ENCODE results near the gene ZNF48.

ZNF48 gene

DNA sequence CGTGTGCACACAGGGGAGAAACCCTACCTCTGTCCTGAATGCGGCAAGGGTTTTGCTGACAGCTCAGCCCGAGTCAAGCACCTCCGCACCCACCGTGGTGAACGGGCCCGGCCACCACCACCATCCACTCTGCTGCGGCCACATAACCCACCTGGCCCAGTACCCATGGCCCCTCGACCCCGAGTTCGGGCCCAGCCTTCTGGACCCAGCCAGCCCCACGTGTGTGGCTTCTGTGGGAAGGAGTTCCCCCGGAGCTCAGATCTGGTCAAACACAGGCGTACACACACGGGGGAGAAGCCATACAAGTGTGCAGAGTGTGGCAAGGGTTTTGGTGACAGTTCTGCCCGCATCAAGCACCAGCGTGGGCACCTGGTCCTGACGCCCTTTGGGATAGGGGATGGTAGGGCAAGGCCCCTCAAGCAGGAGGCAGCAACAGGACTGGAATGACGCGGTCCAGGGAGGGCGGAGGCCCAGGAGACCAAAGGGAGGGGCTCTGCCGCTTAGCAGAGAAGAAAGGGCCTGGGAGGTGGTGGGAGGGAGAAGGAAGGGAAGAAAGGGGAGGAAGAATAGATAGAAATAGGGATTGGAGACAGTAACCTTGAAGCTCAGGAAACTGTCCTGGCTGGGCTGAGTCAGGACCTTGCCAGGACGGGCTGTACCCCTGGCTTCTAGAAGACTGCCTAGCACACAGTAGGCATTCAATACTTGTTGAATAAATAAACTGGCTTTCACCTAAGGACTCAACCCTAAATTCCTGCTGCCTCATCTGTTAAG, 3.6 kb downstream of the ZNF48 start:
- H3K4me3 ChIP-seq (ENCODE audit: low read depth, low read length) = no peak overlapping the region
- TF ChIP-seq, protein P1, sequence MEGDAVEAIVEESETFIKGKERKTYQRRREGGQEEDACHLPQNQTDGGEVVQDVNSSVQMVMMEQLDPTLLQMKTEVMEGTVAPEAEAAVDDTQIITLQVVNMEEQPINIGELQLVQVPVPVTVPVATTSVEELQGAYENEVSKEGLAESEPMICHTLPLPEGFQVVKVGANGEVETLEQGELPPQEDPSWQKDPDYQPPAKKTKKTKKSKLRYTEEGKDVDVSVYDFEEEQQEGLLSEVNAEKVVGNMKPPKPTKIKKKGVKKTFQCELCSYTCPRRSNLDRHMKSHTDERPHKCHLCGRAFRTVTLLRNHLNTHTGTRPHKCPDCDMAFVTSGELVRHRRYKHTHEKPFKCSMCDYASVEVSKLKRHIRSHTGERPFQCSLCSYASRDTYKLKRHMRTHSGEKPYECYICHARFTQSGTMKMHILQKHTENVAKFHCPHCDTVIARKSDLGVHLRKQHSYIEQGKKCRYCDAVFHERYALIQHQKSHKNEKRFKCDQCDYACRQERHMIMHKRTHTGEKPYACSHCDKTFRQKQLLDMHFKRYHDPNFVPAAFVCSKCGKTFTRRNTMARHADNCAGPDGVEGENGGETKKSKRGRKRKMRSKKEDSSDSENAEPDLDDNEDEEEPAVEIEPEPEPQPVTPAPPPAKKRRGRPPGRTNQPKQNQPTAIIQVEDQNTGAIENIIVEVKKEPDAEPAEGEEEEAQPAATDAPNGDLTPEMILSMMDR (IDR thresholded peaks at IDR 0.05; ENCODE audit: low read depth, low read length, missing control alignments) = no peak
- DNase-seq (ENCODE audit: low read depth) = no peak

DNA sequence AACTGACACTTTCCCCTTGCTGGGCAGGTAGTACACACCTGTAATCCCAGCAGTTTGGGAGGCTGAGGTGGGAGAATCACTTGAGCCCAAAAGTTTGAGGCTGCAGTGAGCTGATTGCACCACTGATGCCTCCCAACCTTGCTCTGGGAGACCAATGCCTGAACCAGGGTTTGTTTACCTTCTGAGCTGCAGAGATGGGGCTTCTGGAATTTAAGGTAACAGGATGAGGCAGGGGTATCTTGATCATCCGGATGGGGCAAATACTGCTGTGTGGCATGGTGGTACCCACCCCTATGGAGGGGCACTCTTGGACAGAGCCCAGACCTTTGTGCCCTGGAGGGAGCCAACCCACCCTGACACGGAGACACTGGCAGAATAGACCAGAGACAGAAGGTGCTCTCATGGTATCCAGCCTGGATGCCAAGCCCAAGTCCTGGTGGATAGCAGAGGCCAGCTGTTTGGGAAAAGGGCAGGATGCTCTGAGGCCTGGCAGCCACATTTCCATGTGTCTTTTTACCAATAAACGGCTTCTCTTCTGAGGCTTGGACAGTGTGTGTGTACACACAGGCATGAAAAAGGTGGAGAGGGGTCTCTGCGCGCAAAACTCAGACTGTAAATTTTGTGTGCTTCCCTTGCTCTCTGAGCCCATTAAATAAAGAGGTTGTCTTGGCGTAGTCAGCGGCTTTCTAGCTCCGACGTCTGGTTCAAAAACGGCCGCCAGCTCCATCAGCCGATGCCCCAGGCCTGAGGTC, 4.4 kb downstream of the ZNF48 start:
- peak overlapping the region; percentile 57 for H3K4me3 ChIP-seq (ENCODE audit: low read depth, low read length)
- TF ChIP-seq, protein P1 (IDR thresholded peaks at IDR 0.05; ENCODE audit: low read depth, low read length, missing control alignments) = no peak
- DNase-seq (ENCODE audit: low read depth) = no peak

DNA sequence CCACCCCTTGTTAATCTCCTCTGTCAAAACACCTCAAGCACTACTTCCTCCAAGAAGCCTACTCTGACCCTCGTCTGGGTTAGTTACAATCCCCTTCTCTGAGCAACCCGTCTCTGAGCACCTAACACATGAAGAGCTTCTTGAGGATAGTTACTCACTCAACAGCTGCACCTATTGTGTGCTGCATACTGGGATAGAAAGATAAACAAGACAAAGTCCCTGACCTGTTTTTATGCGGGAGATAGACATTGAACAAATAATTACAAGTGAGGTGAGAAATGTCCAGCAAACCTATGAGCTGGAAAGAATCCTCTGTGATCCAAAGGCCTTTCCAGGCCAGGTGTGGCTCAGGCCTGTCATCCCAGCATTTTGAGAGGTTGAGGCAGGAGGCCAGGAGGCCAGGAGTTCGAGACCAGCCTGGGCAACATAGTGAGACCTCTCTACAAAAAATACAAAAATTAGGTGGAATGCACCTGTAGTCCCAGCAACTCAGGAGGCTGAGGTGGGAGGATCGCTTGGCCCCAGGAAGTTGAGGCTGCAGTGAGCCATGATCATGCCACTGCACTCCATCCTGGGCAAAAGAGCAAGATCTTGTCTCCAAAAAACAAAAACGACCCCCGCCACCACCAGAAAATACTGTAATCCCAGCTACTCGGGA, 6.7 kb downstream of the ZNF48 start:
- TF ChIP-seq, protein P1 (IDR thresholded peaks at IDR 0.05; ENCODE audit: low read depth, low read length, missing control alignments) = no peak
- DNase-seq (ENCODE audit: low read depth) = no peak
- no peak overlapping the region for H3K4me3 ChIP-seq (ENCODE audit: low read depth, low read length)

DNA sequence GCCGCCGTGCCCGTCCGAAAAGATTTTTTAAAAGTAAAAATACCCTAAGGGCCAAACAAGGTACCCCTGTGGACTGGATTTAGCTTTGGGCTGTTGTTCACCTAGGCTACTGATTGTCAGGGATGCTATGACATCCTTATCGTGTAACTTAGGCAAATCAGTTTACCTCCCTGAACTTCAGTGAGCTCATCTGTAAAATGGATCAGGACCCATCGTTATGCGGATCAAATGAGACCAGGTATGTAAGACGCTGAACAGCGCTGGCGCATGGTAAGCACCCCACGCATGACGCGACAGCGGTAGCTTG, 11.5 kb downstream of the ZNF48 start:
- no peak for DNase-seq (ENCODE audit: low read depth)
- TF ChIP-seq, protein P1 (IDR thresholded peaks at IDR 0.05; ENCODE audit: low read depth, low read length, missing control alignments) = no peak
- H3K4me3 ChIP-seq (ENCODE audit: low read depth, low read length) = peak overlapping the region; percentile 66

DNA sequence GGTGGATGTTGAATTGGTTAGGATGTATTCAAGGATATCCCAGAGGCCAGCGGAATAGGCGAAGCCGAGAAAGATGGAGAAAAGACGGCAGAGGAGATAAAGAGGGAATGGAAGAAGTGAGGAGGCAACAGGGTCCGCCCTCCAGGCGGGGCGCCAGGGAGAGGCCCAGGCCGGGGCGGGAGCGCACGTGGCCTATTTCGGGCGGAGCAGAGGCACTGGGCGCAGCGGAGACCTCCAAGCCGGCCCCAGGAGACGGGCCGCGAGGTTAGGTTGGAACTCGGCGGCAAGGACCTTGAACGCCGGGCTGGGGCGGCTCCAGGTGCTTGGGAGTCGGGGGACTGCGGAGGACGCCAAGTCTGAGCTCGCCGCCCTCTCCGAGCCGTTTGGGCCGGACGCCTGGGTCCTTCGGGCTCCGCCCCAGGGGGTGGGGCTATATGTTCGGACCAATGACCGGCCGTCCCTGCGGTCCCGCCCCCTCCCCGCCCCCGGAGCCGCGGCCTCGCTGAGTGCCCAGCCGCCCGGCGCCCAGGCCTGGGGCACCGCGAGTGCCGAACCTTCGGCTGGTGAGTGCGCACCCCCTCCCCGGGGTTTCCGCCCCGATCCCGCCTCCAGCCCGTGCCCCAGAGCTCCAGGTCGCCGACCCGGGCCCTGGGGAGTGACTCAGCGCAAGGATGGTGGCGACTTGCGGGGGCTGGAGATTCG, 12.0 kb downstream of the ZNF48 start, which contains the start of gene ZNF771:
TSS of gene ZNF771 (plus strand) at position 505 of the 702 bp plus-strand sequence. CDS start 448 bp downstream, outside the sequence.
- peak within 1 kb of the TSS; percentile 66 for H3K4me3 ChIP-seq (ENCODE audit: low read depth, low read length)
- TF ChIP-seq, protein P1 (IDR thresholded peaks at IDR 0.05; ENCODE audit: low read depth, low read length, missing control alignments) = peak; percentile 20
- DNase-seq (ENCODE audit: low read depth) = peak; percentile 37

DNA sequence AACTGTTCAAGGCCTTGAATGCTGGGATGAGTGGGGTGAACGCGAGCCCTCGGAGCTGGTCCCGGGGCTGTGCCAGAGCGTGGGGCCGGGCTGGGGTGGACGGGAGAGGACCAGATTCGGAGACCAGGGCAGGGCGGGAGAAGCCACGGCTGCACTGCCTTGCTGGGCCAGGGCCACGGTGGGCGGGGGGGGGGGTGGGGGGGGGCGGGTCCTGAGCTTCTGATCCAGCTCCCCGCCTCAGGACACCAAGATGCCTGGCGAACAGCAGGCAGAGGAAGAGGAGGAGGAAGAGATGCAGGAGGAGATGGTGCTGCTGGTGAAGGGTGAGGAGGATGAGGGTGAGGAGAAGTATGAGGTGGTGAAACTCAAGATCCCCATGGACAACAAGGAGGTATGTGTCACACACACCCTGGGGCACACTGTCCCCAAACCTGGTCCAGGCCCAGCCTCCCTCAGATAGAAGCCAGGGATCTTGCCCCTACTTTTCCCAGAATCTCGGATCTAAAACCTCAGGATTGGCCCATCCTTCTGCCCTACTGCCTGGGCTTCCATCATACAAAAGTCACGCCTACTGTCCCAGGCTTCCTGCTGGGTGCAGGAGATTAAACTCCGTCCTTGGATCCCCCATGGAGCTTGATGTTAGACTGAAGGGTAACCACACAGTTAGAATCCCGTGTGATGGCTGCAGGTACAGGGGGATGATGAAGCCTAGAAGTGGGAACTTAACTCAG, 12.7 kb downstream of the ZNF48 start:
- no peak for DNase-seq (ENCODE audit: low read depth)
- TF ChIP-seq, protein P1 (IDR thresholded peaks at IDR 0.05; ENCODE audit: low read depth, low read length, missing control alignments) = no peak
- peak overlapping the region; percentile 66 for H3K4me3 ChIP-seq (ENCODE audit: low read depth, low read length)
